GM21360 (cell line): ENCODE measurements around the gene SLC24A2.

Experiments
- ATAC-seq: cut with Tn5 transposase; IDR thresholded peaks from one replicate; pipeline ENCODE4 v1.9.1; 2021; ENCODE audit warnings: mild to moderate bottlenecking, moderate library complexity; ENCODE audit not compliant: unreplicated experiment

The SLC24A2 gene

GRCh38 chr9:19759066-19759465, 29.8 kb downstream of the SLC24A2 start:
- no peak for ATAC-seq

- ATAC-seq, result no peak
Observed at GRCh38 chr9:19757745-19758144, 31.1 kb downstream of the SLC24A2 start.

GRCh38 chr9:19754921-19755320, 33.9 kb downstream of the SLC24A2 start:
- no peak for ATAC-seq

- ATAC-seq, result no peak
Observed at GRCh38 chr9:19748278-19749126, 40.3 kb downstream of the SLC24A2 start.

- ATAC-seq, result no peak
Observed at GRCh38 chr9:19746223-19746622, 42.6 kb downstream of the SLC24A2 start.

- ATAC-seq, result no peak
Observed at GRCh38 chr9:19741178-19741577, 47.7 kb downstream of the SLC24A2 start.
